ENCODE data around the gene MAN2A1.
"Not testable (repeated sequence)": the region's sequence is repeated elsewhere in the genome, so short reads cannot be mapped to it uniquely, and the experiment has no call there.

The MAN2A1 gene

DNA sequence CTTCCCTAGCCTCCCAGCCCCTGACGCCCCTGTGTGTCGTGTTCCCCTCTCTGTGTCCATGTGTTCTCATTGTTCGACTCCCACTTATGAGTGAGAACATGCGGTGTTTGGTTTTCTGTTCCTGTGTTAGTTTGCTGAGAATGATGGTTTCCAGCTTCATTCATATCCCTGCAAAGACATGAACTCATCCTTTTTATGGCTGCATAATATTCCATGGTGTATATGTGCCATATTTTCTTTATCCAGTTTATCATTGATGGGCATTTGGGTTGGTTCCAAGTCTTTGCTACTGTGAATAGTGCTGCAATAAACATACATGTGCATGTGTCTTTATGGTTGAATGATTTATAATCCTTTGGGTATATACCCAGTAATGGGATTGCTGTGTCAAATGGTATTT lies 70.4 kb downstream of the MAN2A1 start:
- FAIRE-seq: not testable (repeated sequence)

GRCh38 chr5:109762821-109763220 lies 73.1 kb downstream of the MAN2A1 start:
- FAIRE-seq: no peak

- FAIRE-seq: no peak
These were observed 77.7 kb downstream of the MAN2A1 start for GRCh38 chr5:109767184-109767995.

DNA sequence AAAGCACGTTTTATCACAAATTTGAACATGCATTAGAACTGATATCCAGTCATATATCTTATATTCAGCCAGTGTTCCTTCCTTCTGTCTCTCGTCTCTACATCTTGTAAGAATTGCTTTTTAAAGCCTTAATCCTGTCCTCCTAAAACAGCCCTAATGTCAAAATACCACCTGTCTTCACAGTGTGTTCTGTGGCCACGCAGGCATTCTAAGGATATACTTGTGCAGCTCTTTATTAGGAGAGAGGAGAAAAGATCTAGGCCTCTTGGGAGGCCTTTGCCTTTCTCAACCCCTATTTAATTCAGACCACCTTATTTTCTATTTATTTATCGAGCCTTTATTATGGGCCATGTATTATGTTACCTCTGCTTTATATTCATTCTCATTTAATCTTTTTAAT lies 78.3 kb downstream of the MAN2A1 start:
- FAIRE-seq: no peak

DNA sequence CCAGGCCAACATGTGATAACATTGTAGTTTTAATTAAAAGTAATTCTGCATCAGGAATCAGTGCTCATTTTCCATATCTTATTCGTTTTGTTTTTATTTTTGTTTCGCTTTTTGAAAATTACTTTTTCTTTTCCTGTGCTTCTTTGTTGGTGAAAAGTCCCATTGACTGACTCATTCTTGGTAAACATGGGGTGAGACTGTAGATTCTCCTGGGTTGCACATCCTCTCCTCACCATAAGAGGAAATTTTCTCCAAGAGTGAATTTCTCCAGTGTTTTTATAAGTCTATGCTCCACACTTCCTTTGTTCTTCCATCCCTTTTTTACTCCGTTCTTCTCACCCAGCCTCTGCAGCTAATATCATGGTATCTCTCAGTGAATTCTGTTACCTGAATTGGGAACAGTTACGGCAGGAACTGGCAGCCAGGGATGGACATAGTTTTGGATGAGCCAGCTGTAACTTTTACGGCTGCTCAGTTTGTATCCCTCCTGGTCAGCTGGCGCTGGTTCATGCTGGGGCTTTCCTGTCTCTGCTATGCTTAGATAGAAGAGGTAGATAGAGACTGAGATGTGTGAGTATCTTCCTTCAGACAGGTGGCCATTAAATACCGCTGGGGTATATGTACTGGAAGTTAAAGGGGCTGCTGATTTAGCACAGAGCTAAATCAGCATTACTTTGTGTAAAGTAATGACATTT lies 80.0 kb downstream of the MAN2A1 start:
- FAIRE-seq: no peak

DNA sequence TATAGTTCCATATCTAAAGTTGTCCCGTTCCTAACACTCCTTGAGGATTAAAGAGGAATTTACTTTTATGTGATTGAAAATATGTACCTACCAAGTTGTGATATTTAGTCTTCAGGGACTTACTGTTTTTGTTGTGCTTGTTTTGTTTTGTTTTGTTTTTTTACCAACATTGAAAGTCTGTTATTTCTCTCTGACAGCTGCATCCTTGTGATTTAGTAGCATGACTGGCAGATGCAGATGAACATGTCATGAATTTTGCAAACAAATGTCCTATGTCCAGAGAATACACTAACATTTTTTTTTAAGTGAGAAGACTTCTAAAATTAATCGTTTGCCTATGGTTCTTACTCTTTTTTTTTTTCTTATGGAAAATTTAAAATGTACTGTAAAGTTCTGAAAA lies 85.4 kb downstream of the MAN2A1 start:
- FAIRE-seq: no peak

DNA sequence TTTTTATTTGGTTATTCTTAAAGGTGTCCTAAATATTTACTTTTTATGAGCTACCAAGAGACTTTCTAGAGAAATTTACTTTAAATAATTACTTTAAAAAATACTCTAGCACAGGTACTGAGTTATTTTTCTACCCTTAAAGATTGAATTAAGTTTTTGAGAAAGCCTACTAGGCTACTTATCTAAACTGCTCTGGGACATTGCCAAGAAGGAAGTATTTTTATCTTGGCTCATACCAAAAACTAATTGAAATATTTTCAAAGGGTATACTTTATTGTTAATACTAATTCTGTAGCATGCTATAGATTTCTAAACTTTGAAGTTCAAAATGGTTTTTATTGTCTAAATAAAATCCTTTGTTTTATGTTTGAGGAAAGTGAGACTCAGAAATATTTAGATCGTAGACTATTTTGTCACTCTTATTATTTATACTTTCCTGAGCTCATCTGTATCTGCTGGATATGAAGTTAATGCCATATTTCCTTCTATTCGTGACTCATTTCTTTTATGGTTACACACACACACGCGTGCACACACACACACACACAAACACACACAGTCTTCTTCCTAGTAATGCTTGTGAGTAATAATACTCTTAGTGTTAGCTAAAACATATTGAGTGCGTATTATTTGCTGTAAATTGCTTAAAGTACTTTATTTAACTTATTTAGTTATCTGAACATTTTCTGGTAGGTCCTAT lies 89.5 kb downstream of the MAN2A1 start:
- FAIRE-seq: no peak

DNA sequence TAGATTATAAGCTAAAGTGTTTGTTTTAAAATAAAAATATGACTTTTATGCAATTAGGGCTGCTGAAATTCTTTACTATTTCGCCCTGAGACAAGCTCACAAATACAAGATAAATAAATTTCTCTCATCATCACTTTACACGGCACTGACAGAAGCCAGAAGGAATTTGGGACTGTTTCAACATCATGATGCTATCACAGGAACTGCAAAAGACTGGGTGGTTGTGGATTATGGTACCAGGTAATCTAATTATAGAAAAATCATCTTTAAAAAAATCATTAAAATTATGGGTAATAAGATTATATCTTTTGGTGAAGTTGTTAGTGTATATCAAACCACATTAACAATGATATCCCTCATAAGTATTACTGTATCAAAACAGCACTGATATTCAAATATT lies 95.0 kb downstream of the MAN2A1 start:
- FAIRE-seq: no peak

GRCh38 chr5:109786206-109786855 lies 96.6 kb downstream of the MAN2A1 start:
- no peak for FAIRE-seq

- FAIRE-seq: no peak
These were observed 98.9 kb downstream of the MAN2A1 start for GRCh38 chr5:109788596-109788995.

- FAIRE-seq: no peak
These were observed 102.9 kb downstream of the MAN2A1 start for GRCh38 chr5:109792613-109793012.

DNA sequence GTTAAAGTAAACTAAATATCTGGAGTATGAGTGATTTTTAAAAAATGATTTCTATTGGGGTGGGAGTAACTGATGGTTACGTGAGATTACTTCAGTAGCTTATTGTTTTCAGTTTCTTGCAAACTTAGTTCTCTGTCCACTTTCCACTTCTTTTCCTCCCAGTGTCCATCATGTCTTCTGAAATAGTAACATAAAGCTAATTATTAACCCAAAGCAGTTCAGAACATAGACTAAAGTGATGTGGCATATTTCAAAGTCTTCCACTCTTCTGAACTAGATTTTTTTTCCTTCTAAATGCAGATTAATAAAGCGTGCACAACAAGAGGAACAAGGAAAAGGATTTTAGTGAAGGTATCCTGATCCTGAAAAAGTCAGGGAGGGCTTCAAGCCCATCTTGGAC lies 114.1 kb downstream of the MAN2A1 start:
- FAIRE-seq: no peak

GRCh38 chr5:109805472-109805871 lies 115.7 kb downstream of the MAN2A1 start:
- FAIRE-seq: no peak

DNA sequence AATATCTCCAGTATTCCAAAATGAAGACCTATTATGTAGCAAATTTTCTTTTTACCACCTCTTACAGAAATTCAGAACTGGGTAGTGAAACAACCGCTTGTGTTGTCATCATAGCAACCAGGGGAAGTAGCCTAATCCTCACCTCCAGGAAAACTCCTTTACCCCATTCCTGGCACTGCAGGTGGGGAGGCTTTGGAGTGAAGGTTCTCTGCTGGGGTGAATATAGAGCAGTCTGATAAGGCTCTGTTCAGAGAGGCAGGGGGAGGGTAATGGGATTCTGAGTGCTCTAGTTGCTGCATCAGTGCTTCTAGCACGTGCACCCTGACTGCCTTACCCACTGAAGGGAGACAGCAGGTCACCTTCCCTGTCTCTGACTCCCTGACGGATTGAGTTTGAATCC lies 116.2 kb downstream of the MAN2A1 start:
- FAIRE-seq: no peak

DNA sequence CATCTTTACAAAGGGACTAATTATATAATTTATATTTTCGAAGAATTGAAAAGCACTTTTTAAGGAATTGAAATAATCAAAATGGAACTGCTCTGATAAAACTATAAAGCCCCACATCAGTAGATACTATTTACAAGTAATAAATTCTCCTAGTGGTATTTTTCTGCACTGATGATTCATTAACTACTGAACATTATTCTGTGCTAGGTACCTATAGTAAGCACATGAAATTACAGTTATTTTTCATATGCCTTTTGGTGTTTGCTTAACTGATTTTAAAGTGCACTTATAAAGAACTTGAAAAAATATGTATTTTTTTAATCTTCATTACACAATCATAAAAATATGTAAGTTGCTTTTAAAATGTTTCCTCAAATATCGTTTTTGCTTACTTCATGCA lies 123.0 kb downstream of the MAN2A1 start:
- no peak for FAIRE-seq

GRCh38 chr5:109816732-109817131 lies 127.0 kb downstream of the MAN2A1 start:
- no peak for FAIRE-seq

- FAIRE-seq: no peak
These were observed 130.2 kb downstream of the MAN2A1 start for GRCh38 chr5:109819878-109820277.

DNA sequence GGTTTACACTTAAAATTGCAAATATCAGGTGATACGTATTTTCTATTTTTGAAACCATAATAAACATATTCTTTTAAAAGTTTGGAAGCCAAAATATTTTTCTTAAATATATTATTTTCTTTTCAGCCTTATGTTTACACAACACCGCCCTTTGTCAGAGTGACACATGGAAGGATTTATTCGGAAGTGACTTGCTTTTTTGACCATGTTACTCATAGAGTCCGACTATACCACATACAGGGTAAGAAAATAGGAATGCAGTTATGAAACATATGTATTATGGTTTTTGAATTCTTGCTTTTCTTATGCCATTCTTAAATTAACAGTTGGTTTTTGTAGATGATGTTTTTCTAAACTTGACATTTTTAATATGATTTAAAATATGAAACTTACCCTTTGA lies 133.9 kb downstream of the MAN2A1 start:
- FAIRE-seq: no peak

GRCh38 chr5:109825450-109825849 lies 135.7 kb downstream of the MAN2A1 start:
- FAIRE-seq: no peak

DNA sequence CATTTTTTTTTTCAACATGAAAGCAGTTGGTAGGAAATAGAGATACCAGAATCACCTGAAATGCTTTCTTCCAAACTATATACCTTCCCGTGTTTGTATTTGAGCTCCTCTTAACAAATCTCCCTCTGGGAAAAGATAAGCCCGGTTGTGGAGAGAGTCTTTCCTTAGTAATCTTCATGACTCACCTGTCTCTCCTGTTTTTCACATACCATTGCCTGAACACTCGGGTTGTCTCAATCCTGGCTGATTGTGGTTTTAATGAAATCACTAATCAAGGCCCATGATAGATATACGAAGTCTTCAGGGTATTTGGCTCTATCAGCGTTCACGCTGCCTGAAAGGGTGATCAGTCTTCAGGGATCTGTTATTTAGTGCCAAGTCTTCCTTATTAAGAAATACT lies 136.7 kb downstream of the MAN2A1 start:
- FAIRE-seq: no peak

DNA sequence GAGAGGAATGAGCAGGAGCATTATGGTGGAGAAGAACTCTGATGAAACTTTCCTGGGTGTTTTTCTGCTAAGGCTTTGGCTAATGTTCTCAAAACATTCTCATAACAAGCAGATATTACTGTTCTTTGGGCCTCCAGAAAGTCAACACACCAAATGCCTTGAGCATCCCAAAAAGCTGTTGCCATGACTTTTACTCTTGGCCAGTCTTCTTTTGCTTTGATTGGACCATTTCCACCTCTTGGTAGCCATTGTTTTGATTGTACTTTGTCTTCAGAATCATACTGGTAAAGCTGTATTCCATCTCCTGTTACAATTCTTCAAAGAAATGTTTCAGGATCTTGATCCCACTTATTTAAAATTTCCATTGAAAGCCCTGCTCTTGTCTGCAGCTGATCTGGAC lies 139.6 kb downstream of the MAN2A1 start:
- no peak for FAIRE-seq

DNA sequence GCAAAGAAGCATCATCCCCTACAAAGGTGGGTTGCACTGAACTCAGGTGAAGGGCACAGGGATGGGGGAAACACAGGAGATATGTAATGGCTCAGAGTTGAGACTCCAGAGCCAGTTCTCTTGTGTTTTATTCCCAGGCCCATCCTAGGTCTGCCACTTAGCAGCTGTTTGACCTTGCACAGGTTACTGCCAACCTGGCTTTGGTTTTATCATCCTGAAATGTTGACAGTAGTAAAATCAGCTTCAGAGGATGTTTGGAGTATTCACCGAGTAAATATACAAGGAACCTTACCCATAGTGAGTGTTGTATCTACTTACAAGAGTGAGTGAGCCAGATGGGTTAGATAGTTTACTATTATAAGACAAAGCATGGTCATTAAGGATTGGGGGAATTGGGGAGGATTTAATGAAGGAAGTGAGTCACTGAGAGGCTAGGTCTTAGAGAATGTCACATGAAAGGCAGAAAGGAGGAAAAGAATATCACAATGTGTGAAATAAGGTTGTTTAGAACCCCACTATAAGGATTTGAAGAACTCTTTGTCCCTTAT lies 141.3 kb downstream of the MAN2A1 start:
- FAIRE-seq: no peak

Measured in TTC549 (cell line).